Breast epithelium (tissue), 4 donors: ENCODE measurements around the gene CA14. TPM values are rescaled to one million over a fixed set of nuclear protein-coding genes. Genes with fewer than 3 reads are reported as not detected.
A peak's percentile ranks its signal among the peaks of the same experiment; 100 is the strongest.

Source experiments
- DNase-seq, 2 donors: peaks; one replicate each; pipeline ENCODE4 v3.0.0-alpha.2; 2019; ENCODE audit warnings: low spot score in 2 of 2
- H3K27ac ChIP-seq, 2 donors: fragments of 200-600 bp; sonication (generic) in 1 of 2; one replicate each; pipeline ENCODE4 v1.5.1; 2016 to 2019; ENCODE audit warnings: mild to moderate bottlenecking in 1 of 2
- H3K27me3 ChIP-seq, 2 donors: fragments of 200-600 bp; sonication (generic) in 1 of 2; one replicate each; pipeline versions ENCODE4 v1.5.1 to v1.6.0; 2017 to 2019; ENCODE audit warnings: control low read depth in 1 of 2, mild to moderate bottlenecking in 1 of 2
- H3K36me3 ChIP-seq: fragments of 200-600 bp; one replicate; pipeline ENCODE4 v1.5.1; 2019
- H3K4me1 ChIP-seq, 2 donors: fragments of 200-600 bp; sonication (generic); one replicate each; pipeline ENCODE4 v1.5.1; 2016 to 2019; ENCODE audit warnings: control low read depth in 1 of 2
- H3K4me3 ChIP-seq, 3 donors: fragments of 200-600 bp; sonication (generic); 1 replicate in 2 of 3; 2 replicates in 1 of 3; pipeline ENCODE4 v1.5.1; 2016 to 2019; ENCODE audit warnings: mild to moderate bottlenecking in 3 of 3, moderate library complexity in 2 of 3
- H3K9me3 ChIP-seq, 2 donors: fragments of 200-600 bp; sonication (generic) in 1 of 2; one replicate each; pipeline ENCODE4 v1.5.1; 2016 to 2019; ENCODE audit warnings: control low read depth in 1 of 2
- POLR2A ChIP-seq: fragments of 450-650 bp; IDR thresholded peaks from one replicate; pipeline ENCODE4 v1.6.1; 2016; ENCODE audit warnings: antibody characterized with exemption, mild to moderate bottlenecking, moderate library complexity
- POLR2AphosphoS5 ChIP-seq, 3 donors: sonication (generic); formaldehyde crosslinking; IDR thresholded peaks; one replicate each; pipeline ENCODE4 v1.6.1; 2017; ENCODE audit warnings: antibody characterized with exemption in 3 of 3
- intact Hi-C: fragments of 100-400 bp; cut with DNase I; formaldehyde crosslinking; loops from one replicate; pipeline ENCODE4 v1.15.1; 2023; ENCODE audit warnings: low total_unique reads
- total RNA-seq, 3 donors: library from RNA; depleted of rRNA; stranded (reverse); fragments of >200 nt; gene quantifications; one replicate each; pipeline ENCODE4 v1.1.0, GENCODE V29; 2016
- TF ChIP-seq, protein P1 (sequence below), 3 donors: fragments of 450-650 bp; IDR thresholded peaks; one replicate each; pipeline ENCODE4 v1.5.1; 2016 to 2017; ENCODE audit warnings: antibody characterized with exemption in 3 of 3, mild to moderate bottlenecking in 3 of 3, moderate library complexity in 3 of 3

Gene CA14
- total RNA-seq, 3 donors from 2014 or later: not detected

DNA sequence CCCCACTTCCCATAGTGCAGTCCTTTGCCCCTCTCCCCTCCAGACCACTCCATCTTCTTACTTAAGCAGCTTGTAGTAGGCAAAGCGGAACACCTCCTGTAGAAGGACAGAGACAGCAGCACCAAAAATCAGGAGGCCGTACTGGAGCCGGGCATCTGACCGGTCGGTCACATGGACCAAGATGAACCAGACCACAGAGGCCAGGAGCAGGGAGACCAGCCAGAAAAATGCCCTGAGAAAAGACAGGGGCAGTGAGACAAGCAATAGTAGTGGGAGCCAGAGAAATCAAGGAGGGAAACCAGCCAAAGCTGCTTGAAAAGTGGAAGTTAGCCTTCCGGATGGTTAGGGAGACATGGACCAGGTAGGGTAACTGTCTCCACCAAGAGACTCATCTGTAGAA lies 10.3 kb downstream of the CA14 start:
- peaks cover 10 to 12% of the 10 kb centered on the region in 2 donors for H3K4me1 ChIP-seq
- TF ChIP-seq POLR2A: no peak
- TF ChIP-seq, protein P1, sequence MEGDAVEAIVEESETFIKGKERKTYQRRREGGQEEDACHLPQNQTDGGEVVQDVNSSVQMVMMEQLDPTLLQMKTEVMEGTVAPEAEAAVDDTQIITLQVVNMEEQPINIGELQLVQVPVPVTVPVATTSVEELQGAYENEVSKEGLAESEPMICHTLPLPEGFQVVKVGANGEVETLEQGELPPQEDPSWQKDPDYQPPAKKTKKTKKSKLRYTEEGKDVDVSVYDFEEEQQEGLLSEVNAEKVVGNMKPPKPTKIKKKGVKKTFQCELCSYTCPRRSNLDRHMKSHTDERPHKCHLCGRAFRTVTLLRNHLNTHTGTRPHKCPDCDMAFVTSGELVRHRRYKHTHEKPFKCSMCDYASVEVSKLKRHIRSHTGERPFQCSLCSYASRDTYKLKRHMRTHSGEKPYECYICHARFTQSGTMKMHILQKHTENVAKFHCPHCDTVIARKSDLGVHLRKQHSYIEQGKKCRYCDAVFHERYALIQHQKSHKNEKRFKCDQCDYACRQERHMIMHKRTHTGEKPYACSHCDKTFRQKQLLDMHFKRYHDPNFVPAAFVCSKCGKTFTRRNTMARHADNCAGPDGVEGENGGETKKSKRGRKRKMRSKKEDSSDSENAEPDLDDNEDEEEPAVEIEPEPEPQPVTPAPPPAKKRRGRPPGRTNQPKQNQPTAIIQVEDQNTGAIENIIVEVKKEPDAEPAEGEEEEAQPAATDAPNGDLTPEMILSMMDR (IDR thresholded peaks at IDR 0.05): no peak
- no peak for TF ChIP-seq POLR2AphosphoS5 (IDR thresholded peaks at IDR 0.05)
- no peaks in the 10 kb centered on the region for H3K9me3 ChIP-seq
- H3K27me3 ChIP-seq: no peaks in the 10 kb centered on the region
- no peak for DNase-seq
- intact Hi-C loops: loop anchor here (1.0 kb wide), 1 partner anchor 7 kb away; no protein-coding TSS in a partner anchor
- H3K4me3 ChIP-seq: peak overlapping the region; percentile 94 to 97 (median 95)
- H3K36me3 ChIP-seq: peaks cover 11% of the 10 kb centered on the region
- peak overlapping the region; percentile 93 to 97 for H3K27ac ChIP-seq

DNA sequence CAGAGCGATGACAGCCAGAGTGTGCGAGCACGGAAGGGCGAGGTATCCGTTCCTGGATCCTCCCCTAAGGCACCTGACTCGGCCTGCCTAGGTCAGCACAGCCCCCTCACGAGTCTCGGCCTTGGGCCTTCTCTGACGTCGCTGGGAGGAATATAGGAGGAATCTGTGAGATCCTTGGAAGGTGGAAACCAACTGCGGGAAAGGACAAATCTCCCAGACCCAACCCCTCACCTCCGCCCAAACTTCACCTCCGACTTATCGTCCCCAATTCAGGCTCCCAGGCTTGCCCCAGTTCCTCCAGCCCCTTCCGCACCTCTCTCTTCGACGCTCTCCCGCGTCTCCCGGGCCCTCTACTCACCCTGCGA lies 10.7 kb downstream of the CA14 start:
- intact Hi-C loops: no loop called here
- Histone ChIP-seq H3K27me3 (no peaks in the 10 kb centered on the region), H3K4me1 (peaks cover 10 to 12% of the 10 kb centered on the region in 2 donors), H3K9me3 (no peaks in the 10 kb centered on the region), H3K36me3 (peaks cover 11% of the 10 kb centered on the region), H3K4me3 (peak overlapping the region; percentile 94 to 97 (median 95)), H3K27ac (peak overlapping the region; percentile 93 to 97)
- TF ChIP-seq POLR2AphosphoS5 (IDR thresholded peaks at IDR 0.05) (no peak), POLR2A (no peak)
- TF ChIP-seq, protein P1 (IDR thresholded peaks at IDR 0.05): no peak
- DNase-seq: peak in 1 of 2 donors; percentile 39

DNA sequence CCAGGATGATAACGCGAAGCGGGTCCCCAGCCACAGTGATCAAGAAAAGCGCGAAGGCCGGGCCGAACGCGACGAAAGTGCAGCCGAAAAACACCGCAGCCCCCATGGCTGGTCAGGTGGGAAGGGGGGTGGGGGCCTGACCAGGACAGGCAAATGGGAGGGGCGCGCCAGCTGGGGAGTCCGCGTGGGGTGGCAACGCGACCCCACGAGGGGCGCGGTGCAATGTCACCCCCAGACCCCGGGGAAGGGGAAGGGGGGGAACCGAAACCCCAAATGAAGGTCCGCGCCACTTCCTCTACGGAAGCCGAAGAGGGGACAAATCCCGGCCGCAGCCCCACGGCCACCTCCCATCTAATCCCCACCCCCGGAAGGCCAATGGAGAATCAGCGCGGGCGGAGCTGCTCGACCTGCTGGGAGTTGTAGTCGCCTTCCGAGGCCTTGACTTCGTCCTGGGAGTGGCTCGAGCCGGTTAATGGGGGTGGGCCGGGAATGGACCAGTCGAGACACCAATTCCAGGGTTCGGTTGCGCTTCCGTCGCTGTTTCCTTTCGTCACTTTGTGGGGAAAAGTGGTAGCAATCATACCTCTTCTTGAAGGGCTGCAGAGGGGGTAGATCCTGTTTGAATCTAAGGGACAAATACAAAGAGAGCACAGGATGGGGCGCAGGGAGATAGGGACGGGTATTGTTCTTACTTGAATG lies 11.3 kb downstream of the CA14 start, which contains the start of gene APH1A:
Gene APH1A, minus strand, starts transcription at position 312 of the 699 bp plus-strand sequence. Its CDS starts 206 bp downstream, at position 106.
- no peaks in the 10 kb centered on the region for H3K9me3 ChIP-seq
- intact Hi-C loops: no loop called here
- peak within 1 kb of the TSS; percentile 93 to 97 for H3K27ac ChIP-seq
- DNase-seq: peak; percentile 96
- no peaks in the 10 kb centered on the region for H3K27me3 ChIP-seq
- H3K4me1 ChIP-seq: peaks cover 10 to 12% of the 10 kb centered on the region in 2 donors
- H3K4me3 ChIP-seq: peak within 1 kb of the TSS; percentile 94 to 97 (median 95)
- TF ChIP-seq, protein P1 (IDR thresholded peaks at IDR 0.05): no peak
- TF ChIP-seq POLR2A: peak; percentile 46
- peak; percentile 84 to 91 (median 90) for TF ChIP-seq POLR2AphosphoS5 (IDR thresholded peaks at IDR 0.05)
- H3K36me3 ChIP-seq: peaks cover 11% of the 10 kb centered on the region

DNA sequence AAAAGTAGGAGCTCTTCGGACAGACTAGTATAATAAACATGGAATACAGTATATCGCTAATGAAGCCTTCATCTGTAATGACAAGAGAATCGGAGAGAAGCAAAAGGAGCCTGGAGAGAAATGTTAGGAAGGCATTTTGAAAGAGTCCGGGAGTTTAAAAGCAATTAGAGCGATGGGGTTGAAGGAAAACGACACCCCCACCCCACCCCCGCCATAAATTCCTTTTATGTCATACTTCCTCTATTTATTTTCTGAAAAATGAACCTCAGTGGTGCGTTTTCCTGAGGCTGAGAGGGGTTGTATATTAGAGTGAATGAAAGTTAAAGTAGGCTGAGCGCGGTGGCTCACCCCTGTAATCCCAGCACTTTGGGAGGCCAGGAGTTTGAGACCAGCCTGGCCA lies 11.9 kb downstream of the CA14 start:
- Histone ChIP-seq H3K4me1 (peaks cover 10 to 12% of the 10 kb centered on the region in 2 donors), H3K9me3 (no peaks in the 10 kb centered on the region), H3K27ac (peak overlapping the region; percentile 93 to 97), H3K4me3 (peak overlapping the region; percentile 94 to 97 (median 95)), H3K36me3 (peaks cover 11% of the 10 kb centered on the region), H3K27me3 (no peaks in the 10 kb centered on the region)
- DNase-seq: no peak
- TF ChIP-seq, protein P1 (IDR thresholded peaks at IDR 0.05): no peak
- TF ChIP-seq POLR2AphosphoS5 (IDR thresholded peaks at IDR 0.05) (no peak), POLR2A (no peak)
- intact Hi-C loops: no loop called here

DNA sequence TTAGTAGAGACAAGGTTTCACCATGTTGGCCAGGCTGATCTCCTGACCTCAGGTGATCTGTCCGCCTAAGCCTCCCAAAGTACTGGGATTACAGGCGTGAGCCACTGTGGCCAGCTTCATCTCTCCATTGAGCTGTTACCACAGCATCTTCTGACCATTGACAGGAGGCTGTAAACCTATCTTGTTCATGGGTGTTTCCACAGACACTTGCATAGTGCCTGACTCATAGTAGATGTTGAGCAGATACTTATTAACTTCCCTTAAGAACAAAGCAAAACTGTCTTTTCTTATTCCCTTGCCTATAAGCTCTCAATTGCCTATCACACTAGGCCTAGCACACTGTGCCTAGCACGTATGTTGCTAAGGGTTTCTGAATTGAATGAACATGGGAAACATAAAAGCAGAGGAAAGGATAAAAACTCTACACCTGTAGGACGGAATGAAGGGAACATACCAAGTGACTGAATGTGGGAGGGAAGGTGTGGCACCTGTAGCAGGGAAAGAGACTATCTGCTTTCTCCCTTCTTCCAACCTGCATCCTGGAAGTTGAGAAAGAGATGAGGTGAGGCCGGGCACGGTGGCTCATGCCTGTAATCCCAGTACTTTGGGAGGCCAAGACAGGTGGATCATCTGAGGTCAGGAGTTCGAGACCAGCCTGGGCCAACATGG lies 13.9 kb downstream of the CA14 start:
- Histone ChIP-seq H3K4me3 (no peak overlapping the region), H3K9me3 (no peaks in the 10 kb centered on the region), H3K4me1 (peaks cover 10 to 12% of the 10 kb centered on the region in 2 donors), H3K27ac (peak overlapping the region in 1 of 2 donors; percentile 48), H3K27me3 (no peaks in the 10 kb centered on the region), H3K36me3 (no peaks in the 10 kb centered on the region)
- DNase-seq: no peak
- intact Hi-C loops: no loop called here
- TF ChIP-seq POLR2A (no peak), POLR2AphosphoS5 (IDR thresholded peaks at IDR 0.05) (no peak)
- TF ChIP-seq, protein P1 (IDR thresholded peaks at IDR 0.05): no peak
